ENCODE measurements around the gene FAM219B. TPM values are rescaled to one million over a fixed set of nuclear protein-coding genes. Genes with fewer than 3 reads are reported as not detected.

Gene FAM219B
- total RNA-seq, 4 donors from 2014 or later = 32.9 to 343 (median 86.5) TPM

DNA sequence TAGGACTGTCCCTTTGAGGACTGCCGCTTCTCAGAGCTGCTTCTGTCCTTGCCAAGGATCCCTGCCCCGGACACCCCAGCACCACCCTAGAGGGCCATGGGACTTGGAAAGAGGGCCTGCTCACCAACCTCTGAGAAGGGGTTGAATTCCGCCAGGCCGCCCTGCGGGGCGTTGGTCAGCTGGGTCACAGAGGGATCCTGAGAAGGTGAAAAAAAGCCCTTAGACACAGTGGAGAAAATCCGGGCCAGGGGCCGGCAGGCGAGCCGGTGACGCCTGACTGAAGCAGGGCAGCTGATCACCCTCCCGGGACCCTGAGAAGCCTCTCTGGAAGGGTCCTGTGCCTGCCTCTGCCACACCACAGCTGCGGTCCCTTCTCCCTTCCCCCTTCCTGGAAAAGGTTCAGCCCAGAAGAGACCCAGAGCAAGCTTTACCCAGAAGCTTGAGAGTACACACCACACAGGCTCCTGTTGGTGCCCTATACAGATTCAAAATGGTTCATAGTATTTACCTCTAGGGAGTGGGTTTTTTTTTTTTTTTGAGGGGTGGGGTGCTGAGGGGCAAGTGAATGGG is 52.1 kb downstream of the FAM219B start:
- Histone ChIP-seq H3K36me3 (no peaks in the 10 kb centered on the region), H3K4me3 (no peak overlapping the region), H3K4me1 (no peaks in the 10 kb centered on the region), H3K27me3 (no peaks in the 10 kb centered on the region), H3K9me3 (no peaks in the 10 kb centered on the region), H3K27ac (no peak overlapping the region)
- DNase-seq = no peak
- no peak for TF ChIP-seq CTCF (IDR thresholded peaks at IDR 0.05)
- TF ChIP-seq POLR2A (IDR thresholded peaks at IDR 0.05) = no peak
- intact Hi-C loops (cut with DNase I; ENCODE audit: low total_unique reads) = no loop called here

DNA sequence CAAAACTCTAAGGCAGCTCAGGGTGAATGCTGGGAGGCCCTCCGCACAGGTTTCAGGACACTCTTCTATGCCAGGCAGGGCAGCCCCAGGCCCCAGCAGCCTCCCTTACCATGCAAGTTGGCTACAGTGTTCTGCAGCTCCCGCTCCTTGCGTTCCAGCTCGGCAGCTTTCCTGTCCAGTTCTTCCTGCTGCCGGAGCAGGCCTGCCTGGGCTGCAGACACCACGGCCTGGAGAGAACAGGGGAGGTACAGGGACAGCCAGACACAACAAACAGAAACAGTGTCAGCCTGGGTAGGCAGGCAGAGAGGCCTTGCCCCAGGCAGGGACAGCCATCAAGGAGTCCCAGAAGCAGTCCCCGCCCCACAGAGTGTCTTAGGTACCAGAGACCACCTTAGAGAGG is 54.7 kb downstream of the FAM219B start:
- no peak for TF ChIP-seq POLR2A (IDR thresholded peaks at IDR 0.05)
- TF ChIP-seq CTCF (IDR thresholded peaks at IDR 0.05) = no peak
- intact Hi-C loops (cut with DNase I; ENCODE audit: low total_unique reads) = no loop called here
- H3K27me3 ChIP-seq = no peaks in the 10 kb centered on the region
- H3K36me3 ChIP-seq = no peaks in the 10 kb centered on the region
- H3K4me1 ChIP-seq = no peaks in the 10 kb centered on the region
- H3K27ac ChIP-seq = no peak overlapping the region
- H3K9me3 ChIP-seq = no peaks in the 10 kb centered on the region
- no peak overlapping the region for H3K4me3 ChIP-seq
- DNase-seq = no peak

GRCh38 chr15:74850393-74850792 is 56.3 kb downstream of the FAM219B start:
- no peak for TF ChIP-seq POLR2A (IDR thresholded peaks at IDR 0.05)
- H3K9me3 ChIP-seq = no peaks in the 10 kb centered on the region
- DNase-seq = no peak
- no peaks in the 10 kb centered on the region for H3K36me3 ChIP-seq
- H3K27ac ChIP-seq = no peak overlapping the region
- no peak overlapping the region for H3K4me3 ChIP-seq
- intact Hi-C loops (cut with DNase I; ENCODE audit: low total_unique reads) = no loop called here
- H3K27me3 ChIP-seq = no peaks in the 10 kb centered on the region
- H3K4me1 ChIP-seq = no peaks in the 10 kb centered on the region

Other genes starting within 250 kb of the FAM219B start
- gene EDC3, start 210.8 kb downstream of the FAM219B start, total RNA-seq = 10 to 100 TPM in 2 of 4 donors, 1 to 10 TPM in 2; 8.7 to 40.6 (median 17.9) TPM
- 1 to 10 TPM in 1 of 4 donors, under 1 TPM in 1, not detected in 2; 0.29 to 6.2 TPM for gene CYP1A1, start 181.3 kb downstream of the FAM219B start, total RNA-seq
- gene CYP1A2, start 158.0 kb downstream of the FAM219B start, total RNA-seq = not detected
- gene CSK, start 124.8 kb downstream of the FAM219B start, total RNA-seq = 10 to 100 TPM in 3 of 4 donors, 1 to 10 TPM in 1; 4.9 to 41.6 (median 26.4) TPM
- 1 to 10 TPM in 1 of 4 donors, not detected in 3; 1.5 TPM for gene LMAN1L, start 94.0 kb downstream of the FAM219B start, total RNA-seq
- gene CPLX3, start 80.2 kb downstream of the FAM219B start, total RNA-seq = not detected
- 100 to 1,000 TPM in 1 of 4 donors, 10 to 100 TPM in 3; 29.0 to 105 (median 41.2) TPM for gene ULK3, start 63.7 kb downstream of the FAM219B start, total RNA-seq
- 10 to 100 TPM; 15.9 to 67.5 (median 33.0) TPM for gene SCAMP2, start 33.5 kb downstream of the FAM219B start, total RNA-seq
- 10 to 100 TPM; 28.8 to 73.3 (median 33.7) TPM for gene MPI, start 16.8 kb downstream of the FAM219B start, total RNA-seq
- 10 to 100 TPM in 3 of 4 donors, 1 to 10 TPM in 1; 9.0 to 84.1 (median 46.6) TPM for gene COX5A, start 31.2 kb upstream of the FAM219B start, total RNA-seq
- gene RPP25, start 49.9 kb upstream of the FAM219B start, total RNA-seq = 10 to 100 TPM in 1 of 4 donors, 1 to 10 TPM in 3; 3.0 to 16.8 (median 7.0) TPM
- gene SCAMP5, start 88.7 kb upstream of the FAM219B start, total RNA-seq = 1 to 10 TPM in 3 of 4 donors, under 1 TPM in 1; 0.29 to 6.6 (median 1.9) TPM
- 10 to 100 TPM in 2 of 4 donors, 1 to 10 TPM in 2; 1.2 to 22.8 (median 6.9) TPM for gene PPCDC, start 116.7 kb upstream of the FAM219B start, total RNA-seq

All from uterus (tissue), 4 donors.